Measurements from ENCODE around the gene PTPRN2.

- TF ChIP-seq CTCF (IDR thresholded peaks at IDR 0.05) (no peak), ZFX (IDR thresholded peaks at IDR 0.05; ENCODE audit: borderline replicate concordance) (no peak)
Observed at GRCh38 chr7:158274996-158275395, 312.6 kb downstream of the PTPRN2 start.
